Vagina (tissue), 2 donors: ENCODE results near the gene TKFC.

Source experiments
- POLR2A ChIP-seq, 2 donors: fragments of 450-650 bp; IDR thresholded peaks; one replicate each; pipeline ENCODE4 v1.6.1; 2017; ENCODE audit warnings: antibody characterized with exemption in 2 of 2, mild to moderate bottlenecking in 2 of 2, moderate library complexity in 2 of 2
- POLR2AphosphoS5 ChIP-seq, 2 donors: sonication (generic); formaldehyde crosslinking; IDR thresholded peaks; one replicate each; pipeline ENCODE4 v1.9.0; 2017; ENCODE audit warnings: antibody characterized with exemption in 2 of 2, mild to moderate bottlenecking in 2 of 2, low read depth in 1 of 2; ENCODE audit not compliant: insufficient read depth in 1 of 2
- TF ChIP-seq, protein P1 (sequence below), 3 experiments: fragments of 450-650 bp in 2 of 3; fragments of 200-600 bp in 1 of 3; sonication (generic) in 1 of 3; IDR thresholded peaks; one replicate each; pipeline ENCODE4 v1.5.1; 2017 to 2019; ENCODE audit warnings: antibody characterized with exemption in 3 of 3, mild to moderate bottlenecking in 2 of 3, moderate library complexity in 2 of 3

DNA sequence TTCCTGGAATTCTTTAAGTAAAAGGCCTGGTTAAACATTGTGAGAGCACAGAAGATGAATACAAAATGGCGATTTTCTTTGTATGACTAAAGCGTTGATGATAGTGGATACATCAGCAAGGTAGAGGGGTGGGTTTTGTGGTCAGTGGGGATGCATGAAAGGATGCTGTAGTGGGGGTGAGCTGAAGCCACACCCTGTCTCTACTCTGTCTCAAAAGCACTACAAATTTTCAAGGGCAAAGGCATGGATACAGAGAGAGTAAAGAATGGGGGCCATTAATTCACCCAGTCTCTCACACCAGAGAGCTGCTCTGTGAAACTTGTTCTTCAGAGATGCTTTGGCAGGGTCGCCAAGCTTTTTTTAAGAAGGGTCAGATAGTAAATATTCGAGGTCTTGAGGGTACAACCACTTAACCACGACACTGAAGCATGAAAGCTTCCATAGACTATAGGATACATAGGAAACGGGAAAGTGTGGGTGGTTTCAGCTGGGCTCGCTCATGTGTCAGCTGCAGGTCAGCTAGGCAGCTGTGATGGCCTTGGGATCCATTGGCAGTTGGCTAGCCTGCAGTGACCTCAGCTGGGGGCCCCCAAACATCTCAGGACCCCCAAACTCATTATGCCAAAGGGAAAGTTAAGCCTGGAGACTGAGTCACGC lies 37.4 kb downstream of the TKFC start:
- TF ChIP-seq POLR2AphosphoS5 (IDR thresholded peaks at IDR 0.05; ENCODE audit: insufficient read depth in 1 of 2, low read depth in 1 of 2) (no peak), POLR2A (IDR thresholded peaks at IDR 0.05) (no peak)
- TF ChIP-seq, protein P1, sequence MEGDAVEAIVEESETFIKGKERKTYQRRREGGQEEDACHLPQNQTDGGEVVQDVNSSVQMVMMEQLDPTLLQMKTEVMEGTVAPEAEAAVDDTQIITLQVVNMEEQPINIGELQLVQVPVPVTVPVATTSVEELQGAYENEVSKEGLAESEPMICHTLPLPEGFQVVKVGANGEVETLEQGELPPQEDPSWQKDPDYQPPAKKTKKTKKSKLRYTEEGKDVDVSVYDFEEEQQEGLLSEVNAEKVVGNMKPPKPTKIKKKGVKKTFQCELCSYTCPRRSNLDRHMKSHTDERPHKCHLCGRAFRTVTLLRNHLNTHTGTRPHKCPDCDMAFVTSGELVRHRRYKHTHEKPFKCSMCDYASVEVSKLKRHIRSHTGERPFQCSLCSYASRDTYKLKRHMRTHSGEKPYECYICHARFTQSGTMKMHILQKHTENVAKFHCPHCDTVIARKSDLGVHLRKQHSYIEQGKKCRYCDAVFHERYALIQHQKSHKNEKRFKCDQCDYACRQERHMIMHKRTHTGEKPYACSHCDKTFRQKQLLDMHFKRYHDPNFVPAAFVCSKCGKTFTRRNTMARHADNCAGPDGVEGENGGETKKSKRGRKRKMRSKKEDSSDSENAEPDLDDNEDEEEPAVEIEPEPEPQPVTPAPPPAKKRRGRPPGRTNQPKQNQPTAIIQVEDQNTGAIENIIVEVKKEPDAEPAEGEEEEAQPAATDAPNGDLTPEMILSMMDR (IDR thresholded peaks at IDR 0.05): no peak
